SK-MEL-5 (cell line): ENCODE measurements around the gene EIF3D. TPM values are rescaled to one million over a fixed set of nuclear protein-coding genes. Genes with fewer than 3 reads are reported as not detected.

Experiments used
- DNase-seq: peaks from one replicate; pipeline ENCODE4 v3.0.0-alpha.2; 2016; ENCODE audit warnings: low read depth, low spot score
- in situ Hi-C: cut with HindIII; loops from 2 replicates; pipeline ENCODE4 v1.10.0; 2016; ENCODE audit warnings: low sequenced_read_pairs, high pct_unique_total_duplicates, low pct_unique_long_range_greater_than_20kb
- polyA plus RNA-seq, 2 experiments: library from polyadenylated mRNA; depleted of rRNA; stranded (reverse); fragments of >200 nt; gene quantifications; 2 replicates each; pipeline ENCODE4 v1.2.3, GENCODE V29; 2015
- total RNA-seq: library from RNA; depleted of rRNA; stranded (reverse); fragments of >200 nt; shearing (Covaris generic); gene quantifications from 2 replicates; pipeline ENCODE4 v1.2.3, GENCODE V29; 2014; rRNA removed

EIF3D gene
- 750 and 852 TPM in 2 replicates for total RNA-seq
- polyA plus RNA-seq (2015; cell fraction: cytosol; rRNA removed), result 642 and 677 TPM in 2 replicates
- polyA plus RNA-seq (2015; cell fraction: nucleus; rRNA removed), result 414 and 495 TPM in 2 replicates

GRCh38 chr22:36528795-36529751 is at the start of gene EIF3D:
Gene EIF3D, minus strand, starts transcription at chr22:36529166. Its CDS starts 3,045 bp downstream, at chr22:36526121.
- peak; percentile 100 for DNase-seq
- in situ Hi-C loops, result no loop called here

- in situ Hi-C loops, result no loop called here
- no peak for DNase-seq
Measured at GRCh38 chr22:36578619-36579018, 49.7 kb upstream of the EIF3D start.

GRCh38 chr22:36577019-36577418 is 48.1 kb upstream of the EIF3D start:
- in situ Hi-C loops, result no loop called here
- DNase-seq, result no peak

GRCh38 chr22:36574728-36575127 is 45.8 kb upstream of the EIF3D start:
- in situ Hi-C loops, result no loop called here
- no peak for DNase-seq

- no peak for DNase-seq
- in situ Hi-C loops, result no loop called here
Measured at GRCh38 chr22:36573815-36574363, 44.9 kb upstream of the EIF3D start.

- in situ Hi-C loops, result no loop called here
Measured at GRCh38 chr22:36571991-36572390, 43.0 kb upstream of the EIF3D start.

GRCh38 chr22:36569999-36570398 is 41.0 kb upstream of the EIF3D start:
- DNase-seq, result peak; percentile 51
- in situ Hi-C loops, result no loop called here

More at GRCh38 chr22:36571991-36572390, 43.0 kb upstream of the EIF3D start:
- DNase-seq, result no peak

- no peak for DNase-seq
- in situ Hi-C loops, result no loop called here
Measured at GRCh38 chr22:36568846-36569245, 39.9 kb upstream of the EIF3D start.

- in situ Hi-C loops, result no loop called here
- no peak for DNase-seq
Measured at GRCh38 chr22:36566720-36567119, 37.8 kb upstream of the EIF3D start.

GRCh38 chr22:36565686-36566085 is 36.7 kb upstream of the EIF3D start:
- DNase-seq, result no peak
- in situ Hi-C loops, result no loop called here

- in situ Hi-C loops, result no loop called here
- DNase-seq, result no peak
Measured at GRCh38 chr22:36565159-36565507, 36.2 kb upstream of the EIF3D start.

- in situ Hi-C loops, result no loop called here
- DNase-seq, result no peak
Measured at GRCh38 chr22:36564422-36565158, 35.6 kb upstream of the EIF3D start.

GRCh38 chr22:36563898-36564297 is 34.9 kb upstream of the EIF3D start:
- DNase-seq, result no peak
- in situ Hi-C loops, result no loop called here

- no peak for DNase-seq
Measured at GRCh38 chr22:36563444-36563843, 34.5 kb upstream of the EIF3D start.

GRCh38 chr22:36563001-36563400 is 34.0 kb upstream of the EIF3D start:
- in situ Hi-C loops, result no loop called here
- no peak for DNase-seq

More at GRCh38 chr22:36563444-36563843, 34.5 kb upstream of the EIF3D start:
- in situ Hi-C loops, result no loop called here

- in situ Hi-C loops, result no loop called here
Measured at GRCh38 chr22:36562261-36562835, 33.4 kb upstream of the EIF3D start.

GRCh38 chr22:36561291-36561811 is 32.4 kb upstream of the EIF3D start:
- no peak for DNase-seq
- in situ Hi-C loops, result no loop called here

More at GRCh38 chr22:36562261-36562835, 33.4 kb upstream of the EIF3D start:
- DNase-seq, result no peak
